IPS DF 4.7 (cell line): ENCODE measurements around the gene PACS1.

Experiments used
- DNase-seq: peaks from one replicate; pipeline ENCODE4 v3.0.0-alpha.2; 2013; ENCODE audit warnings: low spot score; ENCODE audit errors: extremely low read depth

The PACS1 gene

DNA sequence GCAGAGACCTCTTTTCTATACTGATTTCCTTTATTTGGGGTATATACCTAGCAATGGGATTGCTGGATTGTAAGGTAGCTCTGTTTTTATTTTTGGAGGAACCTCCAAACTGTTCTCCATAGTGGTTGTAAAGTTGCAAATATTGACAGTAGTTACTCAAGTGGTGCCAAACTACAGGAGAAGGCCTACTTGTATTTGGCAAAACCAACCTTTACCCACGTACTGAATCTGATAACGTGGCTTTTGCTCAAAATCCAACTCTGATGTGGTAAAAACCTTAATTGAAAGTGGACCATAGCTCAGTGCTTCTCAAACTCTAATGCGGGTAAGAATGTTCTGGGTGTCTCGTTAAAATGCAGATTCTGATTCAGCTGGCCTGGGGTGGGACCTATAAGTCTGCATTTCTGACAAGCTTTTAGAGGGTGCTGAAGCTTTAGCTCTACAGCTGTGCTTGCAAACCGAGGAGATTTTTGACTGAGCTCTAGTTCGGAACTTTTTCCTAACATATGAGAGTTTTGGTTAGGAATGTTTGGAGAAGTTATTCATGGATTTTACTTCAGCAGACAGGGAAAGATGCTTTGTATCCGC, 69.8 kb downstream of the PACS1 start:
- DNase-seq = no peak

DNA sequence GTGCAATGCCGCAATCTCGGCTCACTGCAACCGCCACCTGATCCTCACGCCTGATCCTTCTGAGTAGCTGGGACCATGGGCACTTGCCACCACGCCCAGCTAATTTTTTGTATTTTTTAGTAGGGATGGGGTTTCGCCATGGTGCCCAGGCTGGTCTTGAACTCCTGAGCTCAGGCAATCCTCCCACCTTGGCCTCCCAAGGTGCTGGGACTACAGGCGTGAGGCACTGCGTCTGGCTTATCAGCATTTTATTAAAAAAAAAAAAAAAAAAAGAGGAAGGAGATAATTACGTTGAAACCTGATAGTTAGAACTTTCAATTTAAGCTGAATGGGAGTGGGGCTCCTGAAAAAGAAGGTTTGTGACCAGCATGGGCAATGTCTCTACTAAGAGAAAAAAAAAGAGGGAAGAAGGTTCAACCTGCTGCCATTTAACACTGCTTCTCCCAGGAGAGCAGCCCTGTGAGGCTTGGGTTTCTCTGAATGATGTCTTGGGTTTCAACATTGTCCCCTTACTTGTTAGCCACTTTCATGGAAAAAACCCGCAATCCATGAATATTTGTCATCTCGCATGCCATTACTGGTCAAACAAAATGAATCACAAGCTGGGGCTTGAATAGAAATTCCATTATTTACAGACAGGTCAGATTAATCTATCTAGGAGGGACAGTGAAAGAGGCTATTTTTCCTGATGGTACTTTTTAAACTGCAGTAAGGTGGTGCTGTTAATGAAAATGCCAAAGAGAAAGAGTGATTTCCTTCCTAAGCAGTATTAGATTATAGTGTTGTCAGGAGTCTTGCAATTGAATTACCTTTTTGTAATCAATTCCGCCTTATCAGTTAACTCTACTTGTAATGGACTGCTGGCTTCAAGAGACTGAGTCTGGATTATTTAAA, 72.5 kb downstream of the PACS1 start:
- no peak for DNase-seq

DNA sequence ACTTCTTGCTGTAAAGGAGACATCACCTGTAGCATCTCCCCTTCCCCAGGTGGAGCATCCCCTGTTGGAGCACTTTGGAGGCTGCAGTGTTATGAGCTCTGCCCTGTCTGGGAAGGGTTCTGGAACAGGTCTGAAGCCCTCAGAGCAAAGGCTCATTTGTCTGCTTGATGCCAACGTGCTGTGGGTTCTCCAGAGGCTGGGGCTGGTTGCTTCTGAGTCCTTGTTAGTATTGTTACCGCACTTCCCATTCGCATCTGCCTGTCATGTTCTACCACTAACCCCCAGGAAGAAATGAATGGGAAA, 73.1 kb downstream of the PACS1 start:
- no peak for DNase-seq

DNA sequence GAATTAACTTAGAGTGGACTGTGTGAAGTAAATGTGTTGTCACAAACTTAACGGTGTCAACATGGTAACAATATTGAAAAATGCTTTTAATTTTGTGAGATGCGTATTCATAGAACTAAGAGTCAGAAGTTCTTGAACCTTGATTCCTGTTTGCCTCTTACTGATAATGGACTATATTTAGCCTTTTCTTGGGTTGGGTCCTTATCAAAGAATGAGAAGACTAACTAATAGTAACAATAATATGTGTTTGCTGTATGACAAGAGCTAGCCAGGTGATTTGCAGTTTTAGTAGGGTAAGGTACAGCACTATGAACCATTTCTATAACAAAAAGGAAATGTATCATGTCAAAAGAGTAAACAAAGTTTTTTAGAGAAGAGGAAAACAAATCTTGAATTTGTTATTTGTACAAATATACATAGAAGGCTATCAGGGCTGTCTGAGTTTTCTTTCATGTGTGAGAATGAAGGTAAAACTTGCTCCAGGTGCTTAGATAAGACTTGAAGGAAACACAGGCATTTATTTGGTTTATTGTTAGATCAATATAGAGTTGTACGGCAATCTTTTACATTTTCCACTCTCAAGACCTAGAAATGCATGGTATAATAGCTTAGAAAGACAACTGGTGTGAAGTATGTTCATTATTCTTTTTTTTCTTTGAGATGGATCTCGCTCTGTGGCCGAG, 74.1 kb downstream of the PACS1 start:
- no peak for DNase-seq

DNA sequence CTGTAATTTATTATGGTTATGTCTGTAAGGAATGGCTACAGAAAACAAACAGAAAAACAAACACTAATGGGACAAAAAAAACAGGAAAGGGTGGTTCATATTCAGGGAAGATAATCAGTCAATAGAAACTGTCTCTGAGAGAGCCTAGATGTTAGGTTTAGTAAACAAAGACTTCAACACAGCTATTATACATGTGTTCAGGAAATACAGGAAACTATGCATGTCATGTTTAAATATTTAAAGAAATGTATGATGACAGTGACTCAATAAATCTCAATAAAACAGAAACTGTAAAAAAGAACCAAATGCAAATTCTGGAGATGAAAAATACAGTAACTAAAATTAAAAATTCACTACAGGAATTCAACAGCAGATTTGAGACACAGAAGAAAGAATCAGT, 76.0 kb downstream of the PACS1 start:
- DNase-seq = no peak

DNA sequence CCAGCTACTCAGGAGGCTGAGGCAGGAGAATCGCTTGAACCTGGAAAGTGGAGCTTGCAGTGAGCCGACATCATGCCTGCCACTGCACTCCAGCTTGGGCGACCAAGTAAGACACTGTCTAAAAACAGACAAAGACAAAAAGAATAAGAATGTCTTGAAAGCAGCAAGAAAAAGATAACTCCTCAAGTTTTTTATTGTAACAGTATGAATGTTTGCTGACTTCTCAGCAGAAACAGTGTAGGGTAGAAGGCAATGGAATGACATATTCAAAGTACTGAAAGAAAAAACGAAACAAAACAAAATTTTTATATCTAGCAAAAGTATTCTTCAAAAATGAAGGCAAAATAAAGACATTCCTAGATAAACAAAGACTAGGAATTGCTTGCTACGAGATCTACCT, 76.9 kb downstream of the PACS1 start:
- no peak for DNase-seq

DNA sequence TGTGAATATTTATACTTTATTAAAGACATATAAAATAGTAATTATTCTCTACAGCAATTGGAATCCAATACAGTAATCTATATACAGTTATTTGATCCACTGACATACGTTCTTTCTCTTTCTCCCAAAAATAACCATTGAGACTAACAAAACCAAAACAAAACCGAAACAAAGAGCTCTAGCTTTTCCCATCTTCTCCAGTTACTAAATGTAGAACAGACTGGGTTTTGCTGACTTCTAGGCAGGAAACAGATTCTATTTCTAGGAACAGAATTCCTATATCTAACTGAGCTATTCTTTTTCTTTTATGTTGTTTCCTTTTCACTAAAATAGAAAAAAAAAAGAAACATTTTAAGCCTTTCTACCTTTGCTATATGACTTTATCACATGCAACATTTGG, 80.1 kb downstream of the PACS1 start:
- no peak for DNase-seq

DNA sequence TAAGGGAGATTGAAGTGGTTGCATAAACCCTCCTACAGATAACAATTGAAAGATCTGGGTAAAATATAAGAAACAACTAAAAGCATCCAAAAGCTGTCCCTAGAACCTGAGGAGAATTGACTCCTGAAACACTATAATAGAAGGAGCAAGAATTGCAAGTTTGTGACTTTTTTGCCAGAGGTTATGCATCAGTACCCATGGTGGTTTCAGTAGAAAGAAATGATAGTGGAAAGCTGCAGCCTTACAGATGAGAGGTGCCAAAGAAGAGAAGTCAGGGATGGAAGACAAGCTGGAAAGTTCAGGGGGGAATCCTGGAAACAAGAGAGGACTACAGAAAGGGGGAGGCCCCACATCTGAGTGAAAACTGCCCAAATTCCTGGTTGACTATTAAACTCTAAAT, 80.7 kb downstream of the PACS1 start:
- no peak for DNase-seq

DNA sequence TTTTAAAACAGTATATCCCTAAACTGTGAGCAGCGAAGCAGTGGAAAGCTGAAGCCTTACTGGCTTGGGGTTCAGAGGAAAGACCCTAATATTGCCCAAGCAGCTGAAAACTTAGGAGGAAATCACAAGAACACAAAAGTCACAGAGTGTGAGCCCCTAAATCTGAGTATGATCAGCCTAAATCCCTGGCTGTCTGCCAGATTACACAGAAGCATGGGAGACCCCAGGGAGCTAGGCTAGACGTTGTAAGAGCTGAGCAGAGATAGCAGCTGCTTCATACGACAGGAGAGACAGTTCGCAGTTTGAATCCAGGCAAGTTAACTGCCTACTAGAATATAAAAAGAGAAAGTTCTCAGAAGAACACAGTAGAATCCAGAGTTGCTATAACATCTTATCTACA, 81.2 kb downstream of the PACS1 start:
- DNase-seq = no peak

DNA sequence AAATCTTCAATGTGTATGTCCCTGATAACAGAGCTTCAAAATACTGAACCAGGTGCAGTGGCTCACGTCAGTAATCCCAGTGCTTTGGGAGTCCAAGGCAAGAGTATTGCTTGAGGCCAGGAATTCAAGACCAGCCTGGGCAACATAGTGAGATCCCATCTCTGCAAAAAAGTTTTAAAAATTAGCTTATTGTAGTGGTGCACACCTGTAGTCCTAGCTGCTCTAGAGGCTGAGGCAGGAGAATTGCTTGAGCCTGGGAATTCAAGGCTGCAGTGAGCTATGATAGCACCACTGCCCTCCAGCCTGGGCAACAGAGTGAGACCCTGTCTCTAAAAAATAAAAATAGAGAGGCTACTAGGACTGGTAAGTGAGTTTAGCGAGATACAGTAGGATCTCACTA, 84.0 kb downstream of the PACS1 start:
- no peak for DNase-seq

DNA sequence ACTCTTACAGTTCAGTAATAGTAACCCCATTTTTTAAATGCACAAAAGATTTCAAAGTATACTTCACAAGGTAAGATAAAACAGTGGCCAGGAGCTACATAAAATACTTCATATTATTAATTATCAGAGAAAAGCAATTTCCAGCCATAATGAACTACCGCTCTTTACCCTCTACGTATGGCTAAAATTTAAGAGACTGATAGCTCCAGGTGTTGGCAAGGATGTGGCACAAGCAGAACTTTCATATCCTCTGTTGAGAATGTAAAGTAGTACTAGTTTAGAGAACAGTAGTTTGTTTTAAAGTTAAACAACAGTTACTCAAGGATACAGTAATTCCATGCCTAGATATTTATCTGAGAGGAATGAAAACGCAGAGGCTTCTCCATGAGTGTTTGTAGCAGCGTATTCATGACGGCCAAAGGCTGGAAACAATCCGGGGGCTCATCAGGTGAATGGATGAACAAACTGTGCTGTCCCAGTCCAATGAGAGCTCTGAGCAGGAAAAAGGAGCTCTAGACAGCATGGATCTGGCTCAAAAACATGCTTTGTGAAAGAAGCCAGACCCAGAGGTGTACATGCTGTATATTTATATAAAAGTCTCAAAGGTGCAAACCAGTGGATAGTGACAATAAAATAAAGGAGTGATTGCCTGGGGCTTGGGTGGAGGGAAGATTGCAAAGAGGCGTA, 85.5 kb downstream of the PACS1 start:
- DNase-seq = no peak

DNA sequence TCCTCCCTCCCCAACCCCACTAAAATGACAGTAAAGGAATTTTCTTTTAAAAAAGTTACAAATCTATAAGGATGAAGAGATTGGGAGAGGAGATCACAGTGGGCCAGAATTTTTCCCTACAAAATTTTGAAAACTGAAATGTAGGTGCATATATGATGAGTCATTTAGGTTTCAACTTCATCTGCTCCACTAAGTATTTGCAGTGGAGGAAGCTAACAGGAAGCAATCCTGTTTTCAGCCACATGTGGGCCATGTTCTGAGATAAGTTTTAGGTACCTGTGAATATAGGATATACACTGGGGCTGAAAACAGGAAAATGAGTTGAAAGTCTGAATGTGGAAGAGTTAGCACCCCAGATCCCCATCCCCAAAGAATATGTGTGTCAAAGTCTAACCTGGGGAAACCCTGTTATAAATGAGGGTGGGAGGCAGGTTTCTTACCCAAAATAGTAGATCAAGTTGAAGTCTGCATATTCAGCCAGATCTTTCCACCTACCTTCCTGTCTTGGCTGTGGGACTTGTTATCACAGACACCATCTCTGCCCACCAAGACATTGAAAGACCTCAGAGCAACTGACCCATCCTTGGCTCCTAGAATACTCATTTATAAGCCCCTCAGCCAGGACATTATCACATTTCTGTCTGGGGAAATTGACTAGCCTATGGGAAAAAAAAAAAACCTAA, 87.3 kb downstream of the PACS1 start:
- no peak for DNase-seq

DNA sequence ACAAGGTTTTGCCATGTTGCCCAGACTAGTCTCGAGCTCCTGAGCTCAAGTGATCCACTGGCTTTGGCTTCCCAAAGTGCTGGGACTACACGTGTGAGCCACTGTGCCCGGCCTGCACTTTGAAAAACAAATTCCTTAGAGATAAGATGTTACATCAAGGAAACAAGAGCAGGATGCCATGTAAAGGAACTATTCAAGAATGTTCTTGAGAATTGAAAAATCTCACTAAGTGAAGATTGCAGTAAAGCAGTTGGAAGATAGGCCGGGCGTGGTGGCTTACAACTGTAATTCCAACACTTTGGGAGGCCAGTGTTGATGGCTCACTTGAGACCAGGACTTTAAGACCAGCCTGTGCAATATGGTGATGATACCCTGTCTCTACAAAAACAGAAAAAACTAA, 88.1 kb downstream of the PACS1 start:
- no peak for DNase-seq

DNA sequence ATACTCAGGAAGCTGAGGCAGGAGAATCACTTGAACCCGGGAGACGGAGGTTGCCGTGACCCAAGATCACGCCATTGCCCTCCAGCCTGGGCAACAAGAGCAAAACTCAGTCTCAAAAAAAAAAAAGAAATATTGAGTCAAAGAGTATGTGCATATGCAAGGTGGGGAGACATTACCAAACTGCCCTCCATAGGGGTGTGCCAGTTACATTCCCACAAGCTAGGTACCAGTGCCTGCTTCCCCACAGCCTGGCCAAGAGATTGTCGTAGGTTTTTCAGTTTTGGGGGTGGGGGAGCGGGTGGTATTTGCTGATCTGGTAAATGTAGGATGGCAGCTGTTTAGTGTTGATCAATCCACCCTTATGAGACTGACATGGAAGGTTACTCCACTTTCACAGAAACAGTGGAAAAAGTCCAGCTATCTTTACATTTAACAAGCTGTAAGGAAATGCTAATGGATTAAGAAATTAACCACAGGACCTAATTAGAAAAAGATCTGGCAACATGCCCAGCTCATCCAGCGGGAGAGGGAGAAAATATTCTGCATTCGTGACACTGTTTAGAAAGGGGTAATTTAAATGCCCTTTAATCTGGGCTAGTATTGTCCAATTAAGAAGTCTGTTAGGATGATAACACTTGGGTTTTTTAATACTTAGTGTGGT, 89.4 kb downstream of the PACS1 start:
- DNase-seq = no peak

DNA sequence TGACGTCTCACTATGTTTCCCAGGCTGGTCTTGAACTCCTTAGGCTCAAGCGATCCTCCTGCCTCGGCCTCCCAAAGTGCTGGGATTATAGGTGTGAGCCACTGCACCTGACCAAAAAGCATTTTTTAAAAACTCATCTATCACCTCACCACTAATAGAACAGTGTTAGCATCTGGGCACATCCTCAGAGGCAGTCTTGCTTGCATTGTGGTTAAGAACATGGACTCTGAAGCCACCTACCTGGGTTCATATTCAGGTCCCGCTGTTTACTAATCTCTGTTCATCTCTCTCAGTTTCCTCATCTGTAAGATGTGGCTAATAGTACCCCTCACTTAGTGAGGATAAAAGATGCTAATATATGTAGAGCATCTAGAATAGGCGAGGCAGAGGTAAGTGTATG, 90.6 kb downstream of the PACS1 start:
- DNase-seq = no peak

DNA sequence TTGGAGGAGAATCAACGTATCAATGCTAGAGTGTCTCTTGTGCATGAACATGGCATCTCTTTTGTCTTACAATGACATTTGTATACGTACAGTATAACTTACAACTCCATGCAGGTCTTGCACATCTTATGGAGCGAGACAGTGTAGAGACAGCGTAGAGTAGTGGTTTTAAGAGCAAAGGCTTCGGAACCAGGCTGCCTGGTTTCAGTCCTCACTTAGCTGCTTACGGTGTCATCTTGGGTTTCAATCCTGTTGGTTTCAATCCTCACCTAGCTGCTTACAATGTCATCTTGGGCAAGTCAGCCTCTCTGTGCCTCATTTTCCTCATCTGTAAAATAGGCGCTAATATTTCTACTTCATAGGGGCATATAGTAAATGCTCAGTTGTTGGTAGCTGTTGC, 98.2 kb downstream of the PACS1 start:
- no peak for DNase-seq

DNA sequence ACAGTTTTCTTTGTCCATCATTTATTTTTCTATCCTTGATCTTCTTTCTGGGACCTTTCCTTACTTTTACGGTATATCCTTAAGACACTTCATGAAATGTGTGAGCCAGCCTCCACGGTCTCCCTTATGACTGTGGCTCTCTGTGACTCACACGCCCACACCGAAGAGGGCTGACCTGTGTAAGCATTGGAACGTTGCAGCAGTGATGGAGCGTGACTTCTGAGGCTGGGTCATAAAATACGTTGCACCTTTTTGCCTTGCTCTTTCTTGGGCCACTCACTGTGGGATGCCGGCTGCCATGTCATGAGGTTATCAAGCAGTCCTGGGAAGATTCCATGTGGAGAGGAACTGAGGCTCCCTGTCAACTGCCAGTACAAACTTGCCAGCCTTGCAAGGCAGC, 102.1 kb downstream of the PACS1 start:
- DNase-seq = no peak

DNA sequence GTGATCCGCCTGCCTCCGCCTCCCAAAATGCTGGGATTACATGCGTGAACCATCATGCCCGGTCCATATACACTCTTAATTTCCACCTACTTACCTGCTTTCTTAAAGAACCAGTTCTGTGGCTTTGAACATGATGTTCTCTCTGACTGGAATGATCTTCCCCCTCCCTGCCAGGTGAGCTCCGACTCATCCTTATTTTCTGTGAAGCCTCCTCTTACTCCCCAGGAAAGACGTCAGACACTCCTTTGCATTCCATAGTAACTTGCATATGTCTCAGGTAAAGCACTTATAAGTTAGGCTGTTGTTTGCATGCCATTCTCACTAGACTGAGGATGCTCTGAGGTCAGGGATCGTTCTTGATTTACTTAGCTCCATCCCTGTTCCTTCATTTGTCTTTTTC, 106.6 kb downstream of the PACS1 start:
- no peak for DNase-seq

DNA sequence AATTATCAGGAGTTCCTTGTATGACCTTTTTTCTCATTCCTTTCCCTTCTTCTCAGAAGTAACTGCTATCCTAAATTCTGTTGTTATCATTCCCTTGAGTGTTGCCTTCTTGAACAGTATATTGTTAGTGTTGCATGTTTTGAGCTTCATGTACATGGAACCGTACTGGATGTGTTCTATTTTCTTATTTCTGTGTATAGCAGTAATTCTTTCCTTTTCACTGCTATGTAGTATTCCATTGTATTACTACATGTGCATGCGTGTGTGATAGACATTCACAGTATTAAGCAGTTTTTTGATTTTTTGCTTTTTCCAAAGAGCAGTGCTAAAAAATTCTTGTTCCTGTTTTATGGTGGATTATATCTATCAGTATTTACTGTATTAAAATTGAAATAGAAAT, 108.1 kb downstream of the PACS1 start:
- DNase-seq = no peak

DNA sequence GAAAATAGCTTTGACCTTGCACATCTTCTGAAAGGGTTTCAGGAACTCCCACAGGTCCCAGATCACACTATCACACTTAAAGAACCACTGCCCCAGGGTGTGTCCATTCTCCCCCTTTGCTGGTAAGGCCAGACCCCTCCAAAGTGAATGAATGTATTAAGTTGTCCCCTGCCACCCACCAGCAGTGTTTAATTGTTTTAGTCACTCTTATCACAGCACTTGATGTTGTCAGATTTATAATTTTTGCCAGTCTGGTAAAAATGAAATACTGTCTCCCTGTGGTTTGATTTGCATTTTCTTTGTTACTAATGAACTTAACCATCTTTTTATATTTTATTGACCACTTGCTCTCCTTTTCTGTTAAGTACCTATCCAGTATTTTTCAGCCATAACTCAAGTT, 108.8 kb downstream of the PACS1 start:
- DNase-seq = no peak

DNA sequence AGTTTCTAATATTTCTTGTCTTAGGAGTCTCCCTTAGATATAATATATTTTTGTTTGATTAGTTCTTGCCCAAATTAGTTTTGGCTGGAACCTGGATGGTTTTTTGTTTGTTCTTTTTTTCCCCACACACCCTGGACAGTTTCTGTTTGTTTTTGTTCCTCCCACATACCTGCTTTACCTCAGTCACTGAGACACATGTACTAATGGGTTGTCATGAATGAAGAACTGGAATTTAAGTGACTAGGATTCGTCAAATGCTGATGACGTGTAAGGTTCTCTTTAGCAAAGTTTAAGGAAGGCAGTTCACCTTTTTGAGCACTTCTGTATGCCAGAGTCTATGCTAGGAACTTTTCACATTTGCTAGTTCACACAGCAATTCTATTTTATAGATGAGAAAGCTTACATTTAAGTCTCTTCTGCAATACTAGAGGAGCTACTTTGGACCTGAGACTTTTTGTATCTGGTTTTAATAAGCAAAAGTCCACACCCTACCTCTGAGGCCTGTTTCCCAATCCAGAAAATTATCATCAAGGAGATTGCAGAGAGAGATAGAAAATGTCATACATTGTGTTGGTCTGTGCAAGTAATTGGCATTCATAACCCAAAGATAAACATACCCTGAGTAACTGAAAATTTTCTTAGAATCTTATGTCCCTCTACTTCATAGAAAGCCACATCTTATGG, 111.7 kb downstream of the PACS1 start:
- no peak for DNase-seq
